Measurements from ENCODE around the gene OSMR. TPM values are rescaled to one million over a fixed set of nuclear protein-coding genes. Genes with fewer than 3 reads are reported as not detected.

The OSMR gene
- total RNA-seq, 1 experiment from 2014 or later = 46.0 TPM

DNA sequence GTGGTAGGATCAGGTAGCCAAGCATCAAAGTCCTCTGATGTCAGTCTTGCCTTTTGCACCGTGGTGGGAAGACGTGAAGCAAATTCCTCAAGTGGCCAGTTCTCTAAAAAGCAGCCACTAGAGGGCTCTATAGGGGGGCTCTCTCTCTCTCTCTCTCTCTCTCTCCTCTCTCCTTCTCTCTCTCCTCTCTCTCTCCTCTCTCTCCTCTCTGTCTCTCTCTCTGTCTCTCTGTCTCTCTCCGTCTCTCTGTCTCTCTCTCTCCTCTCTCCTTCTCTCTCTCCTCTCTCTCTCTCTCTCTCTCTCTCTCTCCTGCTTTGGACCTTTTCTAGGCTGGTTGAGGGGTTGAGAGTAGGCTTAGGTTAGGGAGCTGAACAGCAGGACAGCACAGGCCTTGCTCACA is 13.9 kb upstream of the OSMR start:
- H3K9ac ChIP-seq (ENCODE audit: low read length) = no peak overlapping the region
- POLR2A ChIA-PET = no interaction called here

DNA sequence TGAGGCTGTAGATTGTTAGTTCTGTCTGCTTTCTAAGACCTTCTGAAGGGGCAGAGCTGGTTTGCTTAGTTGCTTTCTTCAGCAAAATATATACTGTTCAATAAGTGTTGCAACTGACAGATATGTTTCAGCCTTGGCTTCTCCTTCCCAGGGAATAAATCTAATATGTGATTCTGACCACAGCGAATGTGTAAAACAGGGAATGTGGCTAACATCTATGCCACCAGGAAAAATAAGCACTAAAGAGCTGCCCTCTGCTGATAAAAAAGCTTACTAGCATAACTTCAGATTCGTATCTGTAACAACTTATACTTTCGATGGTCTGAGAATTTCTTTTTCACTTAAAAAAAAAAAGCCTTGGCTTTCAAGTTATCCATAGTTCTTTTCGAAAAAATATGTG is 13.0 kb upstream of the OSMR start:
- Histone ChIP-seq H3K4me2 (ENCODE audit: low read length) (no peak overlapping the region), H3K36me3 (ENCODE audit: control insufficient read depth in 1 of 2, insufficient read depth in 2 of 2, low read length in 2 of 2) (no peaks in the 10 kb centered on the region), H3K79me2 (ENCODE audit: insufficient read depth, low read length) (no peaks in the 10 kb centered on the region), H3K9me3 (ENCODE audit: control insufficient read depth in 1 of 2, insufficient read depth in 1 of 2, low read depth in 1 of 2, low read length in 2 of 2) (no peaks in the 10 kb centered on the region), H4K20me1 (ENCODE audit: insufficient read depth) (no peaks in the 10 kb centered on the region), H3K27me3 (ENCODE audit: insufficient read depth, low read length) (no peaks in the 10 kb centered on the region), H3K4me3 (replicated peaks in 1 of 2; ENCODE audit: low read depth in 1 of 2, low read length in 2 of 2) (no peak overlapping the region), H3K9ac (ENCODE audit: low read length) (no peak overlapping the region), H3K4me1 (ENCODE audit: control insufficient read depth in 1 of 2, insufficient read depth in 2 of 2, low read length in 2 of 2) (peaks cover 0 to 17% of the 10 kb centered on the region in 2 experiments; a peak in 2 of 4 replicates), H3K27ac (ENCODE audit: low read depth, low read length) (no peak overlapping the region), H2AFZ (ENCODE audit: low read depth, low read length, poor library complexity, severe bottlenecking) (no peak overlapping the region), H3K9me2 (ENCODE audit: insufficient read depth) (no peaks in the 10 kb centered on the region)
- ChIA-PET POLR2A (interaction anchor here (0.8 kb wide), 1 partner anchor 12 kb away, joined by 3 read pairs; no protein-coding TSS in a partner anchor), CTCF (interaction anchor here (0.7 kb wide), 1 partner anchor 66 kb away, joined by 3 read pairs; no protein-coding TSS in a partner anchor), RAD21 (ENCODE audit: low non-redundant PET in 1 of 2, low total read pairs in 2 of 2, uncharacterized antibody in 2 of 2, unreplicated experiment in 2 of 2) (no interaction called here)
- no peak for DNase-seq (ENCODE audit: low read depth, low spot score)
- BruUV-seq (replicated peaks) = no TSS peak
- intact Hi-C loops (cut with micrococcal nuclease) = loop anchor here (1.0 kb wide), 1 partner anchor 89 kb away; no protein-coding TSS in a partner anchor
- no peak for ATAC-seq
- TF ChIP-seq RAD21 (IDR thresholded peaks at IDR 0.05; ENCODE audit: low read depth) (no peak), POLR2A (IDR thresholded peaks at IDR 0.05; ENCODE audit: borderline replicate concordance, extremely low read depth, insufficient read depth, insufficient read length) (no peak), FOSL1 (IDR thresholded peaks at IDR 0.05; ENCODE audit: low read depth) (no peak), EGR1 (IDR thresholded peaks at IDR 0.05; ENCODE audit: low read depth) (no peak), SIN3A (IDR thresholded peaks at IDR 0.05; ENCODE audit: low read depth) (no peak), CEBPB (IDR thresholded peaks at IDR 0.05; ENCODE audit: low read depth) (no peak), SP1 (IDR thresholded peaks at IDR 0.05; ENCODE audit: low read depth) (no peak), CBX3 (IDR thresholded peaks at IDR 0.05; ENCODE audit: low read depth) (no peak)
- TF ChIP-seq, protein P1, sequence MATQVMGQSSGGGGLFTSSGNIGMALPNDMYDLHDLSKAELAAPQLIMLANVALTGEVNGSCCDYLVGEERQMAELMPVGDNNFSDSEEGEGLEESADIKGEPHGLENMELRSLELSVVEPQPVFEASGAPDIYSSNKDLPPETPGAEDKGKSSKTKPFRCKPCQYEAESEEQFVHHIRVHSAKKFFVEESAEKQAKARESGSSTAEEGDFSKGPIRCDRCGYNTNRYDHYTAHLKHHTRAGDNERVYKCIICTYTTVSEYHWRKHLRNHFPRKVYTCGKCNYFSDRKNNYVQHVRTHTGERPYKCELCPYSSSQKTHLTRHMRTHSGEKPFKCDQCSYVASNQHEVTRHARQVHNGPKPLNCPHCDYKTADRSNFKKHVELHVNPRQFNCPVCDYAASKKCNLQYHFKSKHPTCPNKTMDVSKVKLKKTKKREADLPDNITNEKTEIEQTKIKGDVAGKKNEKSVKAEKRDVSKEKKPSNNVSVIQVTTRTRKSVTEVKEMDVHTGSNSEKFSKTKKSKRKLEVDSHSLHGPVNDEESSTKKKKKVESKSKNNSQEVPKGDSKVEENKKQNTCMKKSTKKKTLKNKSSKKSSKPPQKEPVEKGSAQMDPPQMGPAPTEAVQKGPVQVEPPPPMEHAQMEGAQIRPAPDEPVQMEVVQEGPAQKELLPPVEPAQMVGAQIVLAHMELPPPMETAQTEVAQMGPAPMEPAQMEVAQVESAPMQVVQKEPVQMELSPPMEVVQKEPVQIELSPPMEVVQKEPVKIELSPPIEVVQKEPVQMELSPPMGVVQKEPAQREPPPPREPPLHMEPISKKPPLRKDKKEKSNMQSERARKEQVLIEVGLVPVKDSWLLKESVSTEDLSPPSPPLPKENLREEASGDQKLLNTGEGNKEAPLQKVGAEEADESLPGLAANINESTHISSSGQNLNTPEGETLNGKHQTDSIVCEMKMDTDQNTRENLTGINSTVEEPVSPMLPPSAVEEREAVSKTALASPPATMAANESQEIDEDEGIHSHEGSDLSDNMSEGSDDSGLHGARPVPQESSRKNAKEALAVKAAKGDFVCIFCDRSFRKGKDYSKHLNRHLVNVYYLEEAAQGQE (IDR thresholded peaks at IDR 0.05; ENCODE audit: low read depth) = no peak
- TF ChIP-seq, protein P2, sequence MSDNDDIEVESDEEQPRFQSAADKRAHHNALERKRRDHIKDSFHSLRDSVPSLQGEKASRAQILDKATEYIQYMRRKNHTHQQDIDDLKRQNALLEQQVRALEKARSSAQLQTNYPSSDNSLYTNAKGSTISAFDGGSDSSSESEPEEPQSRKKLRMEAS (IDR thresholded peaks at IDR 0.05) = no peak
- TF ChIP-seq, protein P3, sequence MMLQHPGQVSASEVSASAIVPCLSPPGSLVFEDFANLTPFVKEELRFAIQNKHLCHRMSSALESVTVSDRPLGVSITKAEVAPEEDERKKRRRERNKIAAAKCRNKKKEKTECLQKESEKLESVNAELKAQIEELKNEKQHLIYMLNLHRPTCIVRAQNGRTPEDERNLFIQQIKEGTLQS (IDR thresholded peaks at IDR 0.05) = no peak

More for the DNA sequence above, 13.9 kb upstream of the OSMR start:
- Histone ChIP-seq H3K79me2 (ENCODE audit: insufficient read depth, low read length) (no peaks in the 10 kb centered on the region), H3K36me3 (ENCODE audit: control insufficient read depth in 1 of 2, insufficient read depth in 2 of 2, low read length in 2 of 2) (no peaks in the 10 kb centered on the region), H3K27ac (ENCODE audit: low read depth, low read length) (no peak overlapping the region), H3K4me1 (ENCODE audit: control insufficient read depth in 1 of 2, insufficient read depth in 2 of 2, low read length in 2 of 2) (peaks cover 0 to 22% of the 10 kb centered on the region in 2 experiments; a peak in 2 of 4 replicates), H3K4me2 (ENCODE audit: low read length) (no peak overlapping the region), H3K4me3 (replicated peaks in 1 of 2; ENCODE audit: low read depth in 1 of 2, low read length in 2 of 2) (no peak overlapping the region), H3K9me2 (ENCODE audit: insufficient read depth) (no peaks in the 10 kb centered on the region), H2AFZ (ENCODE audit: low read depth, low read length, poor library complexity, severe bottlenecking) (no peak overlapping the region), H4K20me1 (ENCODE audit: insufficient read depth) (no peaks in the 10 kb centered on the region), H3K9me3 (ENCODE audit: control insufficient read depth in 1 of 2, insufficient read depth in 1 of 2, low read depth in 1 of 2, low read length in 2 of 2) (no peaks in the 10 kb centered on the region), H3K27me3 (ENCODE audit: insufficient read depth, low read length) (no peaks in the 10 kb centered on the region)
- RAD21 ChIA-PET (ENCODE audit: low non-redundant PET in 1 of 2, low total read pairs in 2 of 2, uncharacterized antibody in 2 of 2, unreplicated experiment in 2 of 2) = no interaction called here
- ATAC-seq (peak; percentile 80), DNase-seq (ENCODE audit: low read depth, low spot score) (no peak)
- intact Hi-C loops (cut with micrococcal nuclease) = loop anchor here (1.0 kb wide), 1 partner anchor 90 kb away; no protein-coding TSS in a partner anchor
- BruUV-seq (replicated peaks) = no TSS peak
- CTCF ChIA-PET = no interaction called here
- TF ChIP-seq, protein P4, sequence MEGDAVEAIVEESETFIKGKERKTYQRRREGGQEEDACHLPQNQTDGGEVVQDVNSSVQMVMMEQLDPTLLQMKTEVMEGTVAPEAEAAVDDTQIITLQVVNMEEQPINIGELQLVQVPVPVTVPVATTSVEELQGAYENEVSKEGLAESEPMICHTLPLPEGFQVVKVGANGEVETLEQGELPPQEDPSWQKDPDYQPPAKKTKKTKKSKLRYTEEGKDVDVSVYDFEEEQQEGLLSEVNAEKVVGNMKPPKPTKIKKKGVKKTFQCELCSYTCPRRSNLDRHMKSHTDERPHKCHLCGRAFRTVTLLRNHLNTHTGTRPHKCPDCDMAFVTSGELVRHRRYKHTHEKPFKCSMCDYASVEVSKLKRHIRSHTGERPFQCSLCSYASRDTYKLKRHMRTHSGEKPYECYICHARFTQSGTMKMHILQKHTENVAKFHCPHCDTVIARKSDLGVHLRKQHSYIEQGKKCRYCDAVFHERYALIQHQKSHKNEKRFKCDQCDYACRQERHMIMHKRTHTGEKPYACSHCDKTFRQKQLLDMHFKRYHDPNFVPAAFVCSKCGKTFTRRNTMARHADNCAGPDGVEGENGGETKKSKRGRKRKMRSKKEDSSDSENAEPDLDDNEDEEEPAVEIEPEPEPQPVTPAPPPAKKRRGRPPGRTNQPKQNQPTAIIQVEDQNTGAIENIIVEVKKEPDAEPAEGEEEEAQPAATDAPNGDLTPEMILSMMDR (IDR thresholded peaks at IDR 0.05 in 2 of 3, conservative IDR thresholded peaks at IDR 0.05 in 1 of 3; ENCODE audit: borderline replicate concordance in 1 of 3, insufficient read depth in 1 of 3, low read depth in 2 of 3, low read length in 2 of 3) = peak; percentile 21 to 68 (median 64); a peak in 4 of 6 replicates
- TF ChIP-seq EZH2 (IDR thresholded peaks at IDR 0.05) = no peak
- TF ChIP-seq RAD21 (IDR thresholded peaks at IDR 0.05; ENCODE audit: low read depth) = peak; percentile 37
- TF ChIP-seq, protein P3 (IDR thresholded peaks at IDR 0.05) = no peak

Data from HCT116 (cell line).